Lower lobe of right lung (tissue), 2 donors: ENCODE results near the gene SLC1A7. TPM values are rescaled to one million over a fixed set of nuclear protein-coding genes. Genes with fewer than 3 reads are reported as not detected.

Source experiments
- ATAC-seq, 2 donors: fragments of 200-7000 bp; cut with Tn5 transposase; one replicate each; pipeline ENCODE4 v1.9.1; 2020 to 2022; ENCODE audit warnings: mild to moderate bottlenecking in 2 of 2, moderate library complexity in 2 of 2
- DNase-seq: peaks from one replicate; pipeline ENCODE4 v3.0.0-alpha.2; 2020
- H3K27ac ChIP-seq: fragments of 200-600 bp; one replicate; pipeline ENCODE4 v1.8.0; 2022
- H3K27me3 ChIP-seq: fragments of 200-600 bp; one replicate; pipeline ENCODE4 v1.8.0; 2022; ENCODE audit warnings: low read depth
- H3K36me3 ChIP-seq: fragments of 200-600 bp; one replicate; pipeline ENCODE4 v1.8.0; 2022; ENCODE audit warnings: mild to moderate bottlenecking
- H3K4me1 ChIP-seq: fragments of 200-600 bp; one replicate; pipeline ENCODE4 v1.8.0; 2022
- H3K4me3 ChIP-seq: fragments of 200-600 bp; one replicate; pipeline ENCODE4 v1.8.0; 2022; ENCODE audit warnings: mild to moderate bottlenecking
- H3K9me3 ChIP-seq: fragments of 200-600 bp; one replicate; pipeline ENCODE4 v1.8.0; 2022
- intact Hi-C: fragments of 100-400 bp; cut with DNase I; formaldehyde crosslinking; loops from one replicate; pipeline ENCODE4 v1.11.0; 2022
- total RNA-seq: library from RNA; stranded (reverse); fragmentation: NEBNext Ultra II Directional; extraction: Animal tissue kit (Norgen Biotek cat#: 25700); gene quantifications from one replicate; pipeline ENCODE4 v1.2.1, GENCODE V29; 2021
- TF ChIP-seq, protein P1 (sequence below): fragments of 200-600 bp; IDR thresholded peaks from one replicate; pipeline ENCODE4 v1.8.0; 2022; ENCODE audit warnings: antibody characterized with exemption, mild to moderate bottlenecking
- donor health status: DM: no; HTN: yes; CAD: no; lungs with severe emphysema.

Gene SLC1A7
- total RNA-seq, 1 donor from 2014 or later: 0.68 TPM

DNA sequence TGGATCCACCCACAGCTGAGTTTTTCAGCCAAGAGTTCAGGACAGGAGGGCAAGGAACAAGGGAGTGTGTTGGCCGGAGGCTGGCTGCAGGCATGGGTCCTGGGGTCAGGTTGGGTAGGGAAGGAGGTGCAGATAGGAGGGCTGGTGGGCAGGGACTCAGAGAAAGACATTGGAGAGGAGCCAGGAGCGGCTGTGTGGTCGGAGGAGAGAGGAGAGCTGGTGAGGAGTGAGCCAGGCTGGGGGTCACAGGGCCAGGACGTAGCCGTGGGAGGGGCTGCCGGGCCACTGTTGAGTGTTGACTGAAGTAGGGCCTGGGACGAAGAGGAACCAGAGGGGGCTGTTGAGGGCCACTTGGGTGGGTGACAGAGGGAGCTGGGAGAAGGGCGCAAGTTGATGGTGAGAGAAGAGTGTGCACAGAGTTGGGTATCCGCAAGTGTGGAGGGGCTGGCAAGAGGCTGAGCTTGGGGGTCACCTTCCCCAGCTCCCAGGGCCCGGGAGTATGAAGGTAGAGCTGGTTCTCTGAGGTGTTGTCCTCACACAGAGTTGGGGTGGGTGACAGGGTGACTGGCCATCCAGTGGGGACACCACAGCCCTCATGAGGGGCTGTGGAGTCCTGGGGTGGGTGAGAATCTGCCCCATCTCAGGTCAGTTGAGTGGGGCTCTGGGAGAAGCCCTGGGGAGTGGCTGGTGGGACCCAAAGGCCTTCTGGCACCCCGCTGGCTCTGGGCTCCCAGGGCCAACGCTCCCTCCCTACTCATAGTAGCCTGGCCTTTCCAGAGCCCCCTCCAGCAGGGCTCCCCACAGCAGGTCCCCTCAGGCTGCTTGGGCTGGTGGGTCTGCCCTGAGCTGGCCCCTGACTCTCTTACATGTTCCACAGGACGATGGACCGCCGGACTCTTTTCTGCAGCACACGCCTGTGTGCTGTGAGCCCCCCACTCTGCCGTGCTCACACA is 58.5 kb downstream of the SLC1A7 start:
- DNase-seq (no peak), ATAC-seq (no peak)

DNA sequence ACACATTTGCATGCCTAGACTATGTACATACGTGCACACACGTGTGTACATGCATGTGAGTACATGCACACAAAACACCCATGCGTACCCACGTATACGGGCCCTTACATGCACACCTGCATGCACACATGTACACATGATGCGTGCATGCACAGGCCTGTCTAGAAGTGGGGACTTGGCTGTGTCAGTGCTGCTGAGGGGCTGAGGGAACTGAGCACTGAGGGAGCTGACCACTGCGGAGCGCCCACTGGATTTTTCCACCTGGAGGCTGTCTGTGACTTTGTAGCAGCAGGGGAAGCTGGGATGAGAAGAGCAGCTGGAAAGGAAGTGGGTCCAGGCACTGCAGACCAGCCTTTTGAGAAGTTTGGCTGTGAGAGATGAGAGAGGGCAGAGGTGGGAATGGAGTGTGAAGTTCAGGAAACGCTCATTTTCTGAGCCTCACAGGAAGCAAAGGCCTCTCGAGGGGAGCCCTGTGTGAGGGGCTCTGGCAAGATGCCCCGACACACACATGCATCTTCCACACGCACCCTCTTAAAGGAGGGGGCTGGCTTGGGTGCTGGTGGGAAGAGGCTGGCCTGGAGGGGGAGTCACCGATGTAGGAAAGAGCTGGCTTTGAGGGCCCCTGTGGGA is 59.5 kb downstream of the SLC1A7 start:
- Histone ChIP-seq H3K27me3 (no peaks in the 10 kb centered on the region), H3K36me3 (no peaks in the 10 kb centered on the region), H3K27ac (no peak overlapping the region), H3K4me3 (no peak overlapping the region), H3K4me1 (no peaks in the 10 kb centered on the region), H3K9me3 (no peaks in the 10 kb centered on the region)
- ATAC-seq (no peak), DNase-seq (peak; percentile 12)
- intact Hi-C loops: no loop called here
- TF ChIP-seq, protein P1, sequence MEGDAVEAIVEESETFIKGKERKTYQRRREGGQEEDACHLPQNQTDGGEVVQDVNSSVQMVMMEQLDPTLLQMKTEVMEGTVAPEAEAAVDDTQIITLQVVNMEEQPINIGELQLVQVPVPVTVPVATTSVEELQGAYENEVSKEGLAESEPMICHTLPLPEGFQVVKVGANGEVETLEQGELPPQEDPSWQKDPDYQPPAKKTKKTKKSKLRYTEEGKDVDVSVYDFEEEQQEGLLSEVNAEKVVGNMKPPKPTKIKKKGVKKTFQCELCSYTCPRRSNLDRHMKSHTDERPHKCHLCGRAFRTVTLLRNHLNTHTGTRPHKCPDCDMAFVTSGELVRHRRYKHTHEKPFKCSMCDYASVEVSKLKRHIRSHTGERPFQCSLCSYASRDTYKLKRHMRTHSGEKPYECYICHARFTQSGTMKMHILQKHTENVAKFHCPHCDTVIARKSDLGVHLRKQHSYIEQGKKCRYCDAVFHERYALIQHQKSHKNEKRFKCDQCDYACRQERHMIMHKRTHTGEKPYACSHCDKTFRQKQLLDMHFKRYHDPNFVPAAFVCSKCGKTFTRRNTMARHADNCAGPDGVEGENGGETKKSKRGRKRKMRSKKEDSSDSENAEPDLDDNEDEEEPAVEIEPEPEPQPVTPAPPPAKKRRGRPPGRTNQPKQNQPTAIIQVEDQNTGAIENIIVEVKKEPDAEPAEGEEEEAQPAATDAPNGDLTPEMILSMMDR: no peak

More for the DNA sequence above, 58.5 kb downstream of the SLC1A7 start:
- no peaks in the 10 kb centered on the region for H3K9me3 ChIP-seq
- intact Hi-C loops: no loop called here
- no peaks in the 10 kb centered on the region for H3K36me3 ChIP-seq
- H3K27me3 ChIP-seq: no peaks in the 10 kb centered on the region
- no peak overlapping the region for H3K4me3 ChIP-seq
- H3K4me1 ChIP-seq: no peaks in the 10 kb centered on the region
- no peak overlapping the region for H3K27ac ChIP-seq
- TF ChIP-seq, protein P1: no peak

DNA sequence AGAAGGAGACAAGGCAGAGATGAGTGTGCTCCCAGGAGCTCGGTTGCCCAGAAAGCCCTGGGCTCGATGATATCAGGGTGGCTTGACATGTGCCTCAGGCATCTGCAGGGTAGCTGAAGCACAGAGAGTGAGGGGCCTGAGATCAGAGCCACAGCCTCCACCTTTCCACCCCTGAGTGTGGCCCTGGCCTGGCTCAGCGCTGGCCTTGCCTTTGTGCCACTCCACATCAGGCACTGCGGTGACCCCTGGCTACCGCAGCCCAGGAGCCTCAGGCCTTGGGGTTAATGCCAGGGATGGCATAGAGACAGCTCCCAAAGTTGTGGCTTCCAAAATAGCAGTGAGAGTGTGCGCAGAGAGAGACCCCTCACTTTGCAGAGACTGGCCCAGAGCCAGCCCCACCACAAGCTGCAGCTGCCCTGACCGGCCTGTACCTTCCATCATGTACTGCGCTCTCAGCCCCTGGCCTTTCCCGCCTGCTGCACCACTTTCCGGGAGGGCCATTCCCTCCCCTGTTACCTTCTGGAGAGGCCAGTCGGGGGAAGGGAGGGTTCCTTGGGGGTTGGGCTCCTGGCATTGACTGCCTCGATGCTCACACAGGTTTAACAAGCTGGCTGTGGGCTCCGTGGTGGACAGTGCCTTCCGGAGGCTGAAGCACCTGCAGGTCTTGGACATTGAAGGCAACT is 60.9 kb downstream of the SLC1A7 start:
- DNase-seq: peak; percentile 32
- H3K27ac ChIP-seq: no peak overlapping the region
- H3K36me3 ChIP-seq: peaks cover 4% of the 10 kb centered on the region

DNA sequence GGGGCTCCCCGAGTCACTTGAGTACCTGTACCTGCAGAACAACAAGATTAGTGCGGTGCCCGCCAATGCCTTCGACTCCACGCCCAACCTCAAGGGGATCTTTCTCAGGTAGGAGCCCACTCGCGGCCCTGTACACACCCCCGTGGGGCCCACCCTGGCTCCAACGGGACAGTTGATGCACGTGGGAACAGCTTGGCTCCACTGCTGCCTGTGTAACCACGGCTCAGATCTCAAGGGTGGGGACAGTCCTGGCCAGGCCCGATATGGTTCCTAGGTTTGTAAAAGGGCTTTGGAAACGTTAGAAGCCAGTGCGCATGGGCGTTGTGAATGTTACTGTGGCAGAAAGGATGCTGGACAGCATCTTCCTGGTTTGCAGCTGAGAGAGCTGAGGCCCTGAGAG is 61.7 kb downstream of the SLC1A7 start:
- Histone ChIP-seq H3K36me3 (peaks cover 4% of the 10 kb centered on the region), H3K9me3 (no peaks in the 10 kb centered on the region), H3K27ac (no peak overlapping the region), H3K4me1 (no peaks in the 10 kb centered on the region), H3K4me3 (no peak overlapping the region), H3K27me3 (no peaks in the 10 kb centered on the region)
- TF ChIP-seq, protein P1: no peak
- DNase-seq: peak; percentile 45
- ATAC-seq: no peak
- intact Hi-C loops: no loop called here

More for the DNA sequence above, 60.9 kb downstream of the SLC1A7 start:
- Histone ChIP-seq H3K27me3 (no peaks in the 10 kb centered on the region), H3K4me3 (no peak overlapping the region), H3K9me3 (no peaks in the 10 kb centered on the region), H3K4me1 (no peaks in the 10 kb centered on the region)
- no peak for ATAC-seq
- intact Hi-C loops: no loop called here
- TF ChIP-seq, protein P1: no peak

DNA sequence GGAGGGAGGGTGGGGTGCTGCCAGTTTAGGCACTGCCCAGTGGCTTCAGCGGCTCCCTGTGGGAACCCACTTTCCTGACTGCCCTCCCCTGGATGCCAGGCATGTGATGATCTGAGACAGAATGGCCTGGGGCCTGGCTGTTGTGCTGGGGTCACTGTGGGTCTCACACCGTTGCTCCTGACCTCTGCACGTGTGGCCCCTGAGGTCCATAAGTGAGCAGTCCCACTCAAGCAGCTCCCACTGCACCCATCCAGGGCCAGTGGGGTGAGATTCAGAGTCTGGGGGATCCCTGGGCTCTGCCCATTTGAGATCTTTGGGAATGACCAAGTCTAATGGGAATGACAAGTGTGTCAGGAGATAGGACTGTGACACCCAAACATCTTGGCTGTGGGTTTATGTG is 62.4 kb downstream of the SLC1A7 start:
- no peak overlapping the region for H3K4me3 ChIP-seq
- H3K36me3 ChIP-seq: peaks cover 4% of the 10 kb centered on the region
- no peak for ATAC-seq
- H3K27ac ChIP-seq: no peak overlapping the region
- H3K9me3 ChIP-seq: no peaks in the 10 kb centered on the region
- no peaks in the 10 kb centered on the region for H3K27me3 ChIP-seq
- peak; percentile 20 for DNase-seq
- intact Hi-C loops: no loop called here
- TF ChIP-seq, protein P1: no peak
- no peaks in the 10 kb centered on the region for H3K4me1 ChIP-seq
